ENCODE measurements around the gene C10orf143.
A peak's percentile ranks its signal among the peaks of the same experiment; 100 is the strongest.
"Not testable (repeated sequence)": the region's sequence is repeated elsewhere in the genome, so short reads cannot be mapped to it uniquely, and the experiment has no call there.

The C10orf143 gene

GRCh38 chr10:130111113-130111851 lies 652 bp upstream of the C10orf143 start:
- DNase-seq (ENCODE audit: low spot score), result peak; percentile 87

DNA sequence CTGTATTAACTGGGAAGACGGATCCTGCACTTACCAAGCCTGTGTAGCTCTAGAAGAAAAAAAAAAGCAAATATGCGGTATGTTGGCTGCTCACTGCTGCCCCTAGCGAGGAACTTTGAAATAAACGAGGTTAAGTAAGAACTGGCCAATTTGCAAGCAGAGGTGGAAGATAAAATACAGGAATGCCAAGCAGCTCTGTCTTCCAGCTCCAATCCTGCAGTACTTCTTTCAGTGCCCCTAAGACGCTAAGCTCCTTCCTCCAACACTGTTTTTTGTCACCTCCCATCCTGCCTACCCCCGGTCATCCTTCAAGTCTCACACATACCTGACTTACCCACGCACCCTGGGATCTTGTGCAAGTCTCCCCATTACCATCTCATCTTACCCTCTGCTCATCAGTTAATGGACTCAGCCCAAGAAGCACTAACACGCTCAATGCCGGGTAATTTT lies 809 bp downstream of the C10orf143 start:
- peak; percentile 48 for DNase-seq (ENCODE audit: low spot score)

DNA sequence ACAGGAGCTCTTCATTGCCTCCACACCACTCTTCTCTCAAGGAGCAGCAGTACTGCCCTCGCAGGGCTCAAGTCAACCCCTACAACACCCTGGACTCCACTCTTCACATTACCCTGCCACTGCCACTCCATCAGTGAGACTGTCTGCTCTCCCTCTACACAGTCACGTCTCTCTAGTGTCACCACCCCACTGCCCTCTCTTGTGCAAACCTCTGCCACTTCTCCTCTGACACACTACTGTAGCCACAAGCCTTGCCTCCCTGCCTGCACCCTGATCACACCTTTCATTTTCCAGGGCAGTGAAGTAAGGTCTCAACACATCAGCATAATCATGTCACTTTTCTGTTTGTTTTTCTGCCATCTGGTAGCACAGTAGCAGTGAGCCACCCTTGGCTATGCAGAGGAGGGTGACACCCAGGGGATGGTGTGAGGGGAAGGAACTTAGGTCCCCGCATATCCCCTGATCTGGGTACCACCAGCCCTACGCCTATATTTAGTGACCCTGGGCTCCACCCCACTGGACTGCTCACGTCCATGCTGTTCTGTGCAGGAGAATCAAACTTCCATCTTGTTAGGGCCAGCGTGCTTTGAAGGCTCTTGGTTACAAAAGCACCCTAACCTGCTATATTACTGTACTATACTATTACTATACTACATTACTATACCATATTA lies 1.6 kb downstream of the C10orf143 start:
- no peak for DNase-seq (ENCODE audit: low spot score)

DNA sequence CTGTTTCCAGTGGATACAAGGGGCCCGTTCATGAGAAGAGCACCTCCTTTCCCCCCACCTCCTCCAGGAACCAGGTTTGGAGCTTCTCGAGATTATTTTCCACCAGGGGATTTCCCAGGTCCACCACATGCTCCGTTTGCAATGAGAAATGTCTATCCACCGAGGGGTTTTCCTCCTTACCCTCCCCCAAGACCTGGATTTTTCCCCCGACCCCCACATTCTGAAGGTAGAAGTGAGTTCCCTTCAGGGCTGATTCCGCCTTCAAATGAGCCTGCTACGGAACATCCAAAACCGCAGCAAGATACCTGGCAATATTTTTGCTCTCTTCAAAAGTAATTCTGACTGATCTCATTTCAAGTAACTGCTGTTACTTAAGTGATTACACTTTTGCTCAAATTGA lies 2.5 kb downstream of the C10orf143 start:
- DNase-seq (ENCODE audit: low spot score), result not testable (repeated sequence)

DNA sequence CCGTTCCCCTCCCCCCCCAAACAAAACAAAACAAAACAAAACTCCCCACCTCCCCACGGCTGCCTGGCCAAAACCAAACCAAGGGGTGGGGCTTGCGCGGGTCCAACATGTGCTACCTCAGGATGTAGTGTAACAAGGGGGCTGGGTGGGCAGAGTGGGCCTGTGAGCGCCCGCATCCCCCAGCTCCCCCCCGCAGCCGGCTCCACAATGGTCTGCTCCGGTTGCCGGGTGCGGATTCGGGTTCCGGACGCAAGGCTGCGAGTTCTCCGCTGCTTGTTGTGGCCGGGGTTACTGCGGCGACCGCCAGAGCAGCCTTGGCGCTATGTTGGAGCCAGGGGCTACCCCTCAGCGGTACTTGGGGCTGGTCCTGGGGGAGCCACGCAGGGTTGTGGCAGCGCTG lies 4.9 kb downstream of the C10orf143 start:
- no peak for DNase-seq (ENCODE audit: low spot score)

DNA sequence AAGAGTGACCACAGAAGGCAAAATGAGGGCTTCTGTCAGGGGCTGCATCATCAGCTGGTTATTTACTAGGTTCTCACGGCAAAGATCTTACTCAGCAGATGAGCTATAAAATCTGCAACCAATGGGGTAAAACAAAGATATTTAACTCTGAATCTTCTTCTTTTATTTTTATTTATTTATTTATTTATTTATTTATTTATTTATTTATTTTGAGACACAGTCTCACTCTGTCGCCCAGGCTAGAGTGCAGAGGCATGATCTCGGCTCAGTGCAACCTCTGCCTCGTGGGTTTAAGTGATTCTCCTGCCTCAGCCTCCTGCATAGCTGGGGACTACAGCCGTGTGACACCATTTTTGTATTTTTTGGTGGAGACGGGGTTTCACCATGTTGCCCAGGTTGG lies 11.3 kb downstream of the C10orf143 start:
- DNase-seq (ENCODE audit: low spot score), result no peak

DNA sequence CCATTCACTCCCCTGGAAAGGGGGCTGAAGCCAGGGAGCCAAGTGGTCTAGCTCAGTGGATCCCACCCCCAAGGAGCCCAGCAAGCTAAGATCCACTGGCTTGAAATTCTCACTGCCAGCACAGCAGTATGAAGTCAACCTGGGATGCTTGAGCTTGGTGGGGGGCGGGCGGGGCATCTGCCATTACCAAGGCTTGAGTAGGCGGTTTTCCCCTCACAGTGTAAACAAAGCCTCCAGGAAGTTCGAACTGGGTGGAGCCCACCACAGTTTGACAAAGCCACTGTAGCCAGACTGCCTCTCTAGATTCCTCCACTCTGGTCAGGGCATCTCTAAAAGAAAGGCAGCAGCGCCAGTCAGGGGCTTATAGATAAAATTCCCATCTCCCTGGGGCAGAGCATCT lies 20.1 kb downstream of the C10orf143 start:
- not testable (repeated sequence) for DNase-seq (ENCODE audit: low spot score)

- DNase-seq (ENCODE audit: low spot score), result no peak
Measured at GRCh38 chr10:130080461-130080814, 30.2 kb downstream of the C10orf143 start.

GRCh38 chr10:130079614-130080460 lies 30.8 kb downstream of the C10orf143 start:
- no peak for DNase-seq (ENCODE audit: low spot score)

- DNase-seq (ENCODE audit: low spot score), result no peak
Measured at GRCh38 chr10:130078120-130078519, 32.5 kb downstream of the C10orf143 start.

GRCh38 chr10:130076681-130077080 lies 33.9 kb downstream of the C10orf143 start:
- no peak for DNase-seq (ENCODE audit: low spot score)

GRCh38 chr10:130074639-130075038 lies 36.0 kb downstream of the C10orf143 start:
- DNase-seq (ENCODE audit: low spot score), result no peak

DNA sequence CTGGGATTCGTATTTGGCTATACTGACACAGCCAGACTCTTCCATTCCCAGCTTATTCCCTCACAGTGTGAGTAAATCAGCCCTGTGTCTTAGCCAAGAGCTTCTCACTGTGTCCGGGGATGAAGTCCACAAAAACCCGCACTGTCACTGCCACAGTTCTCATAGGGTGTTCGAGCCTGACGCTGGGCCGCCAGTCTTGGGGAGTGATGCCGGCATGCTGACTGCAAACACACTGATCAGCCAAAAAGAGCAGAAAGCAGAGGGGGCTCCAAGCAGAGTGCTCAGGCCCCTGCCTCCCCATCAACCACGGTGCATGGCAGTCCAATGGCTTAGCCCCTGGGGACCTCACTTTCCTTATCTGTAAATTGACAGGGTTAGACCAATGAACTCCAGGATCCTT lies 36.7 kb downstream of the C10orf143 start:
- DNase-seq (ENCODE audit: low spot score), result no peak

DNA sequence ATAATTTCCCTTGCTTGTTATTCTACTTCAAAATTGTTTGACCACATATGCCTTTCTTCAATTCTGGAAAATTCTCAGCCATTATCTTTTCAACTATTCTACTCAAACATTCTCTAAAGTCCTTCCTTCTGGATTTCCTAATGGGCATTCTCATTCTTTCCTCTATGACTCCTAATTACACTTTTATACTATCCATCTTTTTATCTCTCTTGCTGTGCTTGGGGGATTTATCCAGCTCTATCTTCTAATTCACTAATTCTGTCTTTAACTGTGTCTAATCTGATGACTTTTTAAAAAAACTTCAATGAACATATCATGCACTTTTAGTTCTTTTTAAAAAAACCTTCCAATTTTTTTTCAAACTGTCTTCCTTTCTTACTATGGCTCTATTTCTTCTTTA lies 38.4 kb downstream of the C10orf143 start:
- DNase-seq (ENCODE audit: low spot score), result no peak

DNA sequence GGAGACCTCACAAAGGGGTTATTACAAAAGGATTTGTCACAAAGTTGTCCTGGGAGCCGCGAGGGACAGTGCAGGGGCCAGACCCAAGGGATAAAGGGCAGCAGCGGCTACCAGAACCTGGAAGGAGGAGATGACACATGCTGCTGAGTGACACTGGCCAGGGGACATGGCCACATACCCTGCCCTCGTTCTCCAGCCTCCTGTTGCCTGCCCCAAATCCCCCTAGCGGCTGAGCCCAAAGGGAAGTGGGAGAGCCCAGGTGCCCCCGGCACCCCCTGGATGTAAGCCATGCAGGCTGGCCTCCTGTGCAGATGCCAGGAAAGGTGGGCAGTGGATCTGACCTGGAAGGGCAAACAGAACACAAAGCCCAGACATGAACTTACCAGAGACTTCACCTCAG lies 42.7 kb downstream of the C10orf143 start:
- no peak for DNase-seq (ENCODE audit: low spot score)

GRCh38 chr10:130066743-130067142 lies 43.9 kb downstream of the C10orf143 start:
- no peak for DNase-seq (ENCODE audit: low spot score)

- no peak for DNase-seq (ENCODE audit: low spot score)
Measured at GRCh38 chr10:130065251-130065650, 45.4 kb downstream of the C10orf143 start.

DNA sequence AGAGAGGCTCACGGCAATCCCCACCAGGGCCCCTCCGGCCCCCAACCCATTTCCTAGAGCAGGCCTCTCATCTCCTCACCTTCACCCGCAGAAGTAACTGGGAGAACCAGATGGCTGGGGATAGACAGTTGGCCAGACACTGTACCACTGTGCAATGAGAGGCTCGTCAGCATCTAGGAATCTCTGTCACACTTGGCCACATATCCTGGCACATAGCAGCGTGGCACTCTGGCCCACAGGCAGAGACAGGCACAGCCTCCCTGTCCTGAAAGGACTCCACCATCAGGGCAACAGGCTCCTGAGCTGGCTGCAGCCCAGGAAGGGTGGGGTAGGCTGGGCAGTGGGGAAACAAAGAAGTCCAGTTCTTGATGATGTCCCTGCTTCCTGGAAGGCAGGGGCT lies 45.8 kb downstream of the C10orf143 start:
- no peak for DNase-seq (ENCODE audit: low spot score)

DNA sequence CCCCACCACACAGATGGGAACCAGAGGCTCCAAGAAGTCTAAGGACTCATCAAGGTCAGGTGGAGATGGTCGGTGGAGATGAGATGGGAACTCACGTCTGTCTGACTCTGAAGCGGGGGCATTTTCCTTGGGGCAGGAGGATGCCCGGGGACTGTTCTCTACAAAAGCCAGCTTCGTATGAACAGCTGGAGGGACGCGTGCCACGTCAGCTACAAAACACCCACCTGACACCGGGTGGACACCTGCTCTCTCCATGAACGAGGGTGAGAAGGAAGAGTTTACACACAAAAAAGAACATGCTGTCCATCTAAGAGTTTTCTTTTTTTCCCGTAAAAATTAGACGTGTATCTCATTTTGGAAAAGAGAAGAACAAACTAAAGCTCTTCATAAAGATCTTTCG lies 47.7 kb downstream of the C10orf143 start:
- DNase-seq (ENCODE audit: low spot score), result no peak

DNA sequence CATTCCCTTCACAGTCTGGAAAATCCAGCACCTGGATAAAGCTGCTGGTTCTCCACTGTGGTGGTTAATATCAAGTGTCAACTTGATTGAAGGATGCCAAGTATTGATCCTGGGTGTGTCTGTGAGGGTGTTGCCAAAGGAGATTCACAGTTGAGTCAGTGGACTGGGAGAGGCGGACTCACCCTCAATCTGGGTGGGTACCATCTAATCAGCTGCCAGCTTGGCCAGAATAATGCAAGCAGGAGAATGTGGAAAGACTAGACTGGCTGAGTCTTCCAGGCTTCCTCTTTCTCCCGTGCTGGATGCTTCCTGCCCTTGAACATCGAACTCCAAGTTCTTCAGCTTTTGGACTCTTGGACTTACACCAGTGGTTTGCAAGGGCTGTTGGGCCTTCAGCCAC lies 48.4 kb downstream of the C10orf143 start:
- DNase-seq (ENCODE audit: low spot score), result no peak

DNA sequence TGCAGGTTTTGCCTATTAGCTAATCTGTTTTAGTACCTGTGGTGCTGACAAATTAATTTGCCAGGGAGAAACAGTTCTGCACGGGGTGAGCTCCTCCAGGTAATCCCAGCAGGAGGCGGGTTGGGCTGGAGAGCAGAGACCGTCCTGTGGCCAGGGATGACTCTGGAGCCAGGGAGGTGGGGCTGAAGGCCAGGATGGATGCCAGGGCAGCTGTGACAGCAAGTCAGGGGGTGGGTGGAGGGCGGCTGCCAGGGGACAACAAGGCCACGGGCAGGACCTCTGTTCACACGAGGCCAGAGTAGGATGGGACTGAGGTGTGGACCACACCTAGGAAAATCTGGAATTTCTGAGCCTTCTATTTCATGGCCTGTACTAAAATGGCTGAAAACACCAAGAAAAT lies 48.9 kb downstream of the C10orf143 start:
- DNase-seq (ENCODE audit: low spot score), result no peak

DNA sequence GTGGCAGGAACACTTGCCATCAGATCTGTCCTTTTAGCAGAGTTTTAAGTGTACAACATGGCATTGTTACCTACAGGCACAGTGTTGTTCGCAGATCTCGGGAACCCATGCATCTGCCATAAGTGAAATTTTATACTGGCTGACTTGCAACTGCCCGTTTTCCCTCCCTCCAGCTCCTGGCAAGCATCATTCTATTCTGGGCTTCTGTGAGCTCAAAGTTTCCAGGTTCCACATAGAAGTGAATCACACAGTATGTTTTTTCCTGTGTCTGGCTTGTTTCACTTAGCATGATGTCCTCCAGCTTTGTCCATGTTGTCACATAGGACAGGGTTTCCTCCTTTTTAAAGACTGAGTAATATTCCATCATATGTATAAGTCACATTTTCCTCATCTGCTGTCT lies 56.6 kb downstream of the C10orf143 start:
- DNase-seq (ENCODE audit: low spot score), result no peak

GRCh38 chr10:130053561-130053960 lies 57.1 kb downstream of the C10orf143 start:
- DNase-seq (ENCODE audit: low spot score), result no peak
